ENCODE results near the gene ANKRD49.
A peak's percentile ranks its signal among the peaks of the same experiment; 100 is the strongest.
"Not testable (repeated sequence)": the region's sequence is repeated elsewhere in the genome, so short reads cannot be mapped to it uniquely, and the experiment has no call there.

Gene ANKRD49

DNA sequence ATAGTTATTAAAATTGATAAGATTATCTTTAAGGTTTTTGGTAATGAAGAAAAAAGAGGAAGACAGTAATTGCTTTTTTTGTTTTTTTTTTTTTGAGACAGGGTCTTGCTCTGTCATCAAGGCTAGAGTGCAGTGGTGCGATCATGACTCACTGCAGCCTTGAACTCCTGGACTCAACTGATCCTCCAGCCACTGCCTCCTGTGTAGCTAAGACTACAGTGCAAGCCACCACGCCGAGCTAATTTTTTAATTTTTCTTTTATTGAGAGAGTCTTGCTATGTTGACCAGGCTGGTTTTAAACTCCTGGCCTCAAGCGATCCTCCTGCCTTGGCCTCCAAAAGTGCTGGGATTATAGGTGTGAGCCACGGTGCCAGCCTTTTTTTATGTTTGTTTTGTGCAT lies 12.7 kb downstream of the ANKRD49 start:
- not testable (repeated sequence) for DNase-seq (ENCODE audit: low spot score); FAIRE-seq

DNA sequence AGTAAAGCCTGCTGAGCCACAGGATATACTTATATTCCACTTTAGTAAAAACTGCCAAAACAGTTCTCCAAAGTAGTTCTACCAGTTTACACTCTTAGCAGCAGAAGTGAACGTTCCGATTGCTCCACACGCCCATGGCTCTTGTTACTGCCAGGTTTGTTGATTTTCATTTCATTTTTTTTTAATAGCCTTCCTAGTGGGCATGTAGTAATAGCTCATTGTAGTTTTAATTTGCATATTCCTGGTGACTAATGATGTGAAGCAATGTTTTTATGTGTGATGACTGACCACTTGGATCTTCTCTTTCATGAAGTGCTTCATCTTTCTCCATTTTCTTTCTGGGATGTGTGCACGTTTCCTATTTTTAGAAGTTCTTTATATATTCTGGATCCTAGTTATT lies 13.7 kb downstream of the ANKRD49 start:
- FAIRE-seq = no peak
- no peak for DNase-seq (ENCODE audit: low spot score)

DNA sequence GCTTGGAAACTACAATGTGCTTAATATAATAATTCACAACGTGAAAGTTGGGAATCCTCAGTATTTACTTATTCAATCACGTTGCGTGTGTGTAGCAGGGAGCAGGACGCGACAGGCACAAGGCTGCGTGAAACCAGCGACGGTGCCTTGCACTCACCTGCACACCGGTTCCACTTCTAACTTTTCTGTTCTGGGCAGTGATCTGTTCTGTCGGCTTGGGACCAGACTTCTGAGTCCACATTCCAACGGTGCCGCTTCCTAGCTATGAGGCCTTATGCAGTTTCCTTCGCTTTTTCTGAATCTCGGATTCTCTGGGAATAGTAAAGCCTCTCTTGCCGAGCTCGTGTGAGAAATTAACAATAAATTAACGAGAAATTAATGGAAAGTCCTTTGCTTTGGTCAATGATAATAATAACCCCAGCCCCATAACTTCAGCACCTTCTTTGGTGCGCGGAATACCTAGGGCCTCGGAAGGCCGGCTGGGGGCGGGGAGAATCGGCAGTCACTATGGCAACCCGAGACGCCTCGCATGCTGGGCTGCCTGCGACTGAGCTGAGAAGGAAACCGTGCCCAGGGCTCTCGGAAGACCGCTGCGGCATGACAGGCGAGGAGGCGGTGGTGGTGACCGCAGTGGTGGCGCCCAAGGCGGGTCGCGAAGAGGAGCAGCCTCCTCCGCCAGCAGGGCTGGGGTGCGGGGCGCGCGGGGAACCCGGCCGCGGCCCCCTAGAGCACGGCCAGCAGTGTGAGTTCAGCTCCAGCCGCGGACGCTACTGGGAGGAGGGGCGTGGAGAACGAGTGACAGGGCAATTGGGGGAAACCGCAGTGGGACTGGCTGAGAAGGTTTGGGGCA lies 18.4 kb downstream of the ANKRD49 start, which contains the start of gene C11orf97:
TSS of gene C11orf97 (plus strand) at position 530 of the 850 bp plus-strand sequence. CDS start at position 598, 68 bp downstream.
- DNase-seq (ENCODE audit: low spot score) = no peak
- no peak for FAIRE-seq

DNA sequence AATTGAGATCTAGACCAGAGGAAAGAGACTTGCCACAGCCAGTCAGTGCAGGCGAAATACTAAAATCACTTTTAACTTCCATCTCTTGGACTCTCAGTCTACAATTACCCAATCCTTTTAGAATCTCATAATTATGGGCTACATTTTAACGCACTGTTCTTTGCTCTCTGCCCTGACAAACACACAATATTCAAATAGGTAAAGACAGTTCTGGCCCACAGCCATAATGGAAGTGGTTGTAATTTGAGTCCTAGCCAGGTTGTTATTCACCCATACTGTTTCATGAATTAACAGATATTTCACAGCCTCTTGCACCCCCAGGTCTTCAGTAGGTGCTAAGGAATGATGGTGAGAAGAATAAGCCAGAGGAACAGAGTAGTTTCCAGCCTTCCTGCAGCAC lies 19.3 kb downstream of the ANKRD49 start:
- DNase-seq (ENCODE audit: low spot score) (no peak), FAIRE-seq (no peak)

DNA sequence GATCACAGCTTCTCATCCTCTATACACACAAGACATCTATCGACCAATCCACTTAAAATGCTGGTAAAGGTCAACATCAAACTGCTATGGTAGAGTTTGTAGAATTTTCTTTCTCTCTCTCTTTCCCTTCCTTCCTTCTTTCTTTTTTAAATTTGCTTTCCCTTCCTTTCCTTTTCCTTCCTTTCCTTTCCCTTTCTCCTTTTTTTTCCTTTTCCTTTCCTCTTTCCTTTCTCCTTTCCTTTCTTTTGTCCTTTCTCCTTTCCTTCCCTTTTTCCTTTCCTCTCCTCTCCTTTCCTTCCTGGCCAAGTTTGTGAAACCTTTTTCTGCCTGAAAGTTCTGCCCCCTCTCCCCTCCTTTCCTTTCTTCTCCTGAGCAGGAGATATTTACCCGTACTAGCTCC lies 21.6 kb downstream of the ANKRD49 start:
- DNase-seq (ENCODE audit: low spot score) = no peak
- no peak for FAIRE-seq

DNA sequence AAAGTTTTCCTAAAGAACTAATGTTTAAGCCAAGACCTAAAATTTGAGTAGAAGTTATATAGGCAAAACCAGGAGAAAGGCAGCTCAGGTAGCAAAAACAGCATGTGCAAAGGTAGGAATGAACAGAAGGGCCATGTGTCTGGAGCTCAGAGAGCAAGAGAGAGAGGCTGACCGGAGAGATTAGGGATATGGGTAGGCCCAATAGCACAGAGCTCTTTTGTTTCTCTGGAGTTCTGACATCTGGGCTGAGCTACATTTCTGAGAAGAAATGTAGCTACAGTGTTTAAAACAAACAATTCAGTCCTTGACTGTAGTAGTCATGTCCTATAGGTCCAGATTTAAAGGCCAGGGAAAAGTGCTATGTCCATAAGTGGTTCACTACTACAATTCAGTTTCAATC lies 22.9 kb downstream of the ANKRD49 start:
- DNase-seq (ENCODE audit: low spot score) (no peak), FAIRE-seq (no peak)

DNA sequence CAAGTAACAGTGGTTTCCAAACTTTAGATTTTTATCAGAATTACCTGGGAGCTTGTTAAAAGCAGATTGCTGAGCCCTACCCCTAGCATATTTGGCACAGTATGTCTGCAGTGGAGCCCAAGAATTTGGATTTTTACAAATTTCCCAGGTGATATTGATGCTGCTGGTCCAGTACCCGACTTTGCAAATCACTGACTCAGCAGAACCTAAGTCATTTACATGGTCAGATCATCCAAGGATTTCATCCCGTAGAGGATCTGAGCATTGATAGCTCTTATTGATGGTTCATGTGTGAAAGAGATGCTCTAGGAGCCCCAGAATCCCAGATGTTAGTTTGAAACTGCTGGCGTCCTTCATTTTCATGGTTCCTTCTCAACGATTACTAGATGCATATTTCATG lies 24.5 kb downstream of the ANKRD49 start:
- FAIRE-seq (no peak), DNase-seq (ENCODE audit: low spot score) (no peak)

DNA sequence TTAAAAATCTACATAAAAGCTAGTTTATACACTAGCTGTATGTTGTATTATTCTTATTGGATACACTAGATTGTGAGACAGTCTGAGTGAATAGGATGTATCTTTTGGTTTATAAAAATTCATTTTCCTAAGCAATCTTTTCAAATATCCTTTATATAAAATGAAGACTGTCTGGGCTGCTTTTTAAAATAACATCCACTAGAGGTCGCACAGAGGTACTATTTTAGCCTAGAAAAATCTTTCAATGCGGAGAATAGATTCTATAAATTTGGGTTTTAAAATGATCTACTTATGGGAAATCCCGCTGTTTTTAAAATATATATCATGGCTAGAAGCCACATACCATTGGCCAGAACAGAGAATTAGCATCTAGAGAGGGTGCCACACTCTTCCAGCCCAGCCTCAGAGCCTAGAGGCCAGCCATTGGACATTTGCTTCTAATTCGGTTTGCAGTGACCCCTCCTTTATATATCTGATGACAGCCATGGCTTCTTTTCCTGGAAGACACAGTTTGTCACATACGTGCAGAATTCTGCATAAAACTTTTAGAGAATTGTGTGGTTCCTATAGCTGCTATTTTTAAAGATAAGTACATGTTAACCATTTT lies 25.8 kb downstream of the ANKRD49 start:
- DNase-seq (ENCODE audit: low spot score) = peak; percentile 16

DNA sequence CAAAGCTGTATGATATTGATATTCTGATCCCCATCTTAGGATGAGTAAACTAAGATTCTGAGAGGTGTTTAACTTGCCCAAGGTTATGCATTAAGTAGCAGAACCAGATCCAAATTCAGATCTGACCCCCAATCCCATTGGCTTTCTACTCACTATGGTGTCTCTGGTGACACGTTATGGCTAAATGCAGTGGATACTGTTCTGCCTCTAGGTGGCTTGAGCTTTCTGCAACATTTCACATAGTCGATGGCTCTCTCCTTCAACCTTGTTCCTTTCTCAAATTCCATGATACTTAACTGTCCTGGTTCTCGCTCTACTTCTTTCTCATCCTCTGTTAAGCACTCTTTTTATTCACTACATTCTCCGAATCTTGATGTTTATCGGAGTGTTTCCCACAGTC lies 27.9 kb downstream of the ANKRD49 start:
- no peak for FAIRE-seq

More for the DNA sequence above, 25.8 kb downstream of the ANKRD49 start:
- peak; percentile 69 for FAIRE-seq

DNA sequence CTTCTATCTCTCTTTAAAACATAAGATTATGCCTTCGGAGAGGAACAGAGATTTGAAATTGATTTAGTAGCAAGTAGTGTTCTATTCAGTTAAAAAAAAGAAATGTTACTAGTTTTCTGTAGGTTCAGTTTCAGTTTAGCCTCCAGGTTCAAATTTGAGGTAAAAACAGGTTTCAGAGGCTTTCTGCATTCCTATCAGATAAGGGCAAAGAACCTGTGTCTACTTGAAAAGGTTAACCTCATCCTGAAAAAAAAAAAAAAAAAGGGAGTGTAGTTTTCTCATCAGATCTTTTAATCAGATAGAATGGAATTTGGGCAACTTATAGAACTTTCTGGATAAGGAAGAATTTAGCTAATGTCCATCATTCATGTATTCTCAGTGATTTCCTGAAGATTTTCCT lies 30.6 kb downstream of the ANKRD49 start:
- DNase-seq (ENCODE audit: low spot score) = no peak
- no peak for FAIRE-seq

More for the DNA sequence above, 27.9 kb downstream of the ANKRD49 start:
- no peak for DNase-seq (ENCODE audit: low spot score)

DNA sequence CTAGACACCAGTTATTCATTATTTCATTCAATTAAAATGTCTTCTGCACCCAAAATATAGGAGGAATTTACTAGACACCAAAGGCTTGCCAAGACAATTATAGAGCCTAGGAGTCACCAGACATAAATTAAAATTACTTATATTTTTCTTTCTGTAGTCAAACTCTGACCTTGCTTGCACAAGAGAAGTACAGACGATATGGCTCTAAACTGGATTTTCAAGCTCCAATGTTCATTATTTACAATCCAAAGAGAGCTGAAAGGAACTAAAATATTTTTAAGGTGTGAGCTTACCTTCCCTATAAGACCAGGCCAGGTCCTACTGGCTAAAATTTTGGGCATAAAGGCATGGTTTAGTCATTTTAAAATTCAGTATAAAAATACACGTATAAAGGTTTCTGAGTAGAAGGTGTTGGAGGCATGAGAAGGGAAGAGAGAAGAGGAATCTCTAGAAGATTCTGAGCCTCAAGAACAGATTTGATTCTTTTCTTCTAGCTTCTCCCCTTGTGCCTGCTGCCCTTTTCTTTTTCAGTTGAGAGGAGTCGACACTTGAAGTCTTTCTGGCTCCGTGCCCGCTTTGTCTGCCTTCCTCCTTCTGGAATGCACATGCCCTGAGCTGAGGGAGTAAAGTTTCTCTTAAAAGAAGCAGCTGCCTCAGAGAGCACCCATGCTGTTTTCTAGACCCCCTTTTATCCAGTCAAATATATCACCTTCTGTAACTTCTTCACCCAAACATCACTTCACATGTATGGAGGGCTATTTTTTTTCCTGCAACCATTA lies 32.0 kb downstream of the ANKRD49 start:
- FAIRE-seq = no peak
- DNase-seq (ENCODE audit: low spot score) = no peak

DNA sequence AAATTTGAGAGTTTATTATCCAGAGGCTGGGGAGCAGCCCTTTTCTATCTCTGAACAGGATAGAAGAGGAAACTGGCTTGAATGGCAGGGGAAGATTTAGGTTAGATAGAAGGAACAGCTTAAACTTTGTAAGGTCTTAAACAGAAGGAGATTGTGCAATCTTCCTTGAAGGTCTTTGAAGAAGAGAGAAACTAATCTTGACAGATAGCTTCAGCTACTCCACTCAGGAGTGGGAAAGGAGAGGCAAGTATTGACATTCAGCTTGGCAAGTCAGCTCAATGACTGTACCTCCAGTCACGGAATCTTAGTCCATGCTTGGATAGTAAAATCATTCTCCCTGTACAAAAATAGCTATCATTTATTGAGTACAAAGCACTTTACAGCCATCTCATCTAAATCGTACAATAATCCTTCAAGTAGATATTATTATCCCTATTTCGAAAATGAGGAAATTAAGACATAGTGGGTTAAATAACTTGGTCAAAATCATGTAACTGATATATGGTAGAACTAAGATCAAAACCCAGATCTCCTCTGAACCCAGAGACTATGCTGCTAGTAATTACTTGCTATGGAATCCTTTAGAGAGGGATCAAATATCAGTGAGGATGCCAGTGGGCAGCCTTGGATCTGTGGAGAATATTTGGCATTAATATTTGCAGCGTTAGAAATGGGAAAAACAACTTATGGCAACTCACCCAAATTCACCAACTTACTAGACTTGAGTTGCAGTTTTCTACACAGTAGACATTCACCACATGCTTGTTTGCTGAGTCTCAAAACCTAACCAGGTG lies 33.1 kb downstream of the ANKRD49 start:
- FAIRE-seq (no peak), DNase-seq (ENCODE audit: low spot score) (no peak)

DNA sequence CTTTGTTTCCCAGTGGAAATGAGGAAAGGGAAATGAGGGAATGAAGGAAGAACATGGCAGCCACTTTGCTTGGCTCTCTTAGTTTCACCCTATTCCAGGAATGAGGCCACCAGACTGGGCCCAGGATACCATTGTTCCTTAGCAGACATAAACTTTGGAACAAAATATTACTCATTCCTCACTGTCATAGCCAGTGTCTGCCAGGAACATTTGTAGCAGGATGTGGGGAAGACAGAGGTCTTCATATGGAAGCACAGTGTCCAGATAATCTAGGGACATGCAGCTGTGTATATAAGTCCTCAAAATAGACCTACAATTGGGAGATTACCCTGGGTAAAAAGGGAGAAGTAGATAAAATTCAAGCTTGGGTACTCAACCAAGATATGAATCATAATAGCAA lies 34.8 kb downstream of the ANKRD49 start:
- DNase-seq (ENCODE audit: low spot score) (no peak), FAIRE-seq (no peak)

DNA sequence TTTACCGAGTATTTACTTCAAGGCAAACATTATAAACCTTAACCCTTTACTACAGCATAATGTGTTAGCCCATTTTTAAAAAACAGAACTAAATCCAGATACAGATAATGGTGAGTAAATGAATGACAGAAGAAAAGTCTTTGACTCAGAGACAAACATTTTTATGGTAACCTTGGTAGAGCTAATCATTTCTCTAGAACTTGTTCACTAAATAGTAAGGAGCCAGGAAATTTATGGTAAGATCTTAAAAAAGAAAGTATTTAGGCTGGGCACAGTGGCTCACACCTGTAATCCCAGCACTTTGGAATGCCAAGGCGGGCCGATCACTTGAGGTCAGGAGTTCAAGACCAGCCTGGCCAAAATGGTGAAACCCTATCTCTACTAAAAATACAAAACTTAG lies 38.4 kb downstream of the ANKRD49 start:
- DNase-seq (ENCODE audit: low spot score) (no peak), FAIRE-seq (no peak)

DNA sequence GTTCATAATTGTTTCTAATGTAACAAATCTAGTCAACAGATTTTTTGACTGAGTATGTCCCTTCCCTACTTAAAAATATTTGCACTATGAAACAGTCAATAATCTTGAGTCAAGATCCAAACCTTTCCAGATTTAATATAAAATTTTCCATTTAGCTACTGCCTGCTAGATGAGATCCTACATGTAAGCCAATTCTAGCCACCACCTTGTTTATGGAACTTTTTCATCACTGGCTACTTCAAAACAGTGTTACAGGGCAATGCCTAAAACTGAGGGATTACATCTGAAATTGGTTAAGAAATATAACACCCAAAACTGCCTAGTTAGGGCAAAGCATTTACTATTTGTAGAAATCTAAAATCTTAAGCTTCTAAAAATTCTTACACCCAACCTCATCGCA lies 39.4 kb downstream of the ANKRD49 start:
- DNase-seq (ENCODE audit: low spot score) (no peak), FAIRE-seq (no peak)

DNA sequence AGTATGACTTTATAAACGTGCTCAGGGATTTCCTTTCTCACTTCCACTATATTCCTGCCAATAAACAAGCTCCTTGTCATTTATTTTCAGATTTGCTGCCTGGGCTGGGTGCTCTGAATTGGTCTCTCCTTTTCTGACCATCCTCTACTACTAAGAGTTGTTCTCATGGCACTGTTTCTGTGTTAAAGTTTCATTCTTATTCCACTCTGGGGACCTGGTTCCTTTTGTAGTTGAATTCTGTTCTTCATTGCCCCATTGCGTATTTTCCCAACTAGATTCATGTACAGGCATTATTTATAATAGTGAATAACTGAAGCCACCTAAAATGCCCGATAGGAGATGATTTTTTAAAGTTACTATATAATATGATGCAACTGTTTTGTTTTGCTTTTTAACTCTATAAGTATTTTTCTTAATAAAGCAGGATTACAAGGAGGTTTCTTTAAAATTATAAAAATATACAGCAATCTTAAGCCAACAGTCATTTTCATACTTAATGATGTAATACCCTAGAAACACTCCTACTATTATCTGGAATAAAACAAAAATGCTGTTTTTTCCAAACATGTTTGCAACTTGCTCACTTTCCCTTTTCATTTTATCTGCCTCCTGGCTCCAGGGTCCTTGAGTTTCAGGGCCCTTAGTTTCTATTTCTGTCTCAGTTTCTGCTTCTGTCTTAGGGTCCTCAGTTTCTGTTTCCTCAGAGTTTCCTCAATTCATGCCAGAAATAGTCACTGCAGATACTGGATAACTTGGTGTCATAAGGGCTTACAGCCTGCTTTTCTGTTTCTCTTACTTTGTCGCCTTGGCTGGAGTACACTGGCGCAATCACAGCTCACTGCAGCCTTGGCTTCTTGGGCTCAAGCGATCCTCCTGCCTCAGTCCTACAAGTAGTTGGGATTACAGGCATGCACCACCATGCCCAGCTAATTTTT lies 40.2 kb downstream of the ANKRD49 start:
- FAIRE-seq (no peak), DNase-seq (ENCODE audit: low spot score) (no peak)

DNA sequence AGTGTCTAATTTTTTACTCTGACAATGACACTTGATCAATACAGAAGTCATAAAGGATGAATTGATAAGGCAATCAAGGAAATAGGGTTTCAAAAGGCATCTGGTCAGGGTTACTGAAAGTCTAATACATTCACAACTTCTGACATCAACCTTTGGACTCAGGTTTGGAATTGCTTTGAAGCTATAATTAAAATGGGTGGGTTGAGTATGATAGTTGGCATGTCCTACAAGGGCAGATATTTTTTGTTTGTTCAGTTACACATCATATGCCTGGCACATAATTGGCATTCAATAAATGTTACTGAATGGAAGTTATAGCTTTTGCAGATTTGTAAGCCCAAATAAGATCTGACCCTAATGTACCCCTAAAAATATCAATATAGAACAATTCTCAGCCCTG lies 42.6 kb downstream of the ANKRD49 start:
- FAIRE-seq (no peak), DNase-seq (ENCODE audit: low spot score) (no peak)

DNA sequence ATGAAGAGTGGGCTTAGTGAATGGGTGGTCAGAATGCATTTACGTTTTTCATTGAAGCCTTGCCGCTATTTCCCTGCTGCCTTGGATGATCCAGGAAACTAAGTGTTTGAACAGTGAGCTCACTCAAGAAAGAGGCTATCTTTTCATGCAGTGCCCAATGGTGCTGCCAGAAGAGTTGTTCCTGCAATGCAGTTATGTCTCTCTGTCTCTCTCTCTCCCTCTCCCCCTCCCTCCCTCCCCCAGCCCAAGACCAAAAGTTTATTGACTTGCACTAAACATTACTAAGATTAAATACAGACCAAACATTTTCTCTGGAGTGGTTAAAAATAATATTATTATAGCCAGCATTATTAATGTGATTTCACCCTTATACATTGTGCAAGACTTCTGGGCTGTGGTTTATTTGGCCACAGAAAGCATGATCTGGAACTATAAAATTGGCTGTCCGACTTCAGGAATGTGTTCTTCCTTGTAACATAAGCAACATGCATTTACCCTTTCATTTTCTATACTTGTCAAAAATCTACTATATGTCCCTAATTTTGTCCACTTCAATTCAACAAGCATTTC lies 43.3 kb downstream of the ANKRD49 start:
- DNase-seq (ENCODE audit: low spot score) (no peak), FAIRE-seq (no peak)

DNA sequence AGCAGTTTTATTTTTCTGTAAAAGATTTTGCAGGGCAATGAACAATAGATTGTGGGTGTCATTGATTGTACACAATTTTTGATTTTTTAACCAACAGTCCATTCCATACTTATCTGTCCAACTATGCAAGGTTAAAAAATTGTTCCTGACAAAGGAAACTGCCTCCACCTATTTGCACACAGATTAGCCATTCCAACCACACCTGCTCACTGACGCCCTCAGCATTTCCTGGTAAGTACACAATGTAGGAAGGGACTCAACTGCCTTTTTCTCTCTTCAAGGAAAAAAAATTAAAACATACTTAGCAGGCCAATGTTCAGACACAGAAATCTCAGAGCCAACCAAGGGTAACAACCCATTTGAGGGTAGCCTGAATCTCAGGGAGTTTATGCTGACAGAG lies 45.6 kb downstream of the ANKRD49 start:
- FAIRE-seq = no peak
- no peak for DNase-seq (ENCODE audit: low spot score)

Measured in RCC 7860 (cell line).